ENCODE measurements around the gene SCUBE1.

The SCUBE1 gene

DNA sequence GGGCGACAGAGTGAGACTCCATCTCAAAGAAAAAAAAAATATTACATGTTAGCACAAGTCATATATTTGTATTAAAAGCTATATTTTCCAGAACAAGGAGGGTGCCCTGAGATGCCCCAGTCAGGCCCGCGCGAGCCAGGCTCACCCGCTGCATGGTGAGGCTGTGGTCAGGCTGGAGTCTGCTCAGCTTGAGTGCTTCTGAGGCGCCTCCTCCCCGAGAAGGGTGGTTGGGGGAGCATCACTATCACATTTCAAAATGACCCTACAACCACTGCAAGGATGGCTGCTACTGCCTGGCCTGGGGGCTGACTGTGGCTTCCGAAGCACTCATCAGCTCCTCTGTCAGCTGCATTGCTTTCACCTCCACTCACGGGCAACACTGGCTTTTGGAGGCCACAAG, 77.1 kb downstream of the SCUBE1 start:
- no peaks in the 10 kb centered on the region for H3K4me1 ChIP-seq (ENCODE audit: insufficient read depth, low read length, severe bottlenecking)
- H3K79me2 ChIP-seq (ENCODE audit: insufficient read depth, low read length), result no peaks in the 10 kb centered on the region
- no peaks in the 10 kb centered on the region for H3F3A ChIP-seq (ENCODE audit: insufficient read depth, low read length)
- no peak overlapping the region for H3K4me3 ChIP-seq (ENCODE audit: low read depth, low read length, poor library complexity, severe bottlenecking)
- no peak overlapping the region for H2AFZ ChIP-seq (ENCODE audit: low read length)
- no peak overlapping the region for H3K27ac ChIP-seq (ENCODE audit: low read depth, low read length, poor library complexity, severe bottlenecking)
- no peak overlapping the region for H3K4me2 ChIP-seq (ENCODE audit: low read length)
- H4K20me1 ChIP-seq (ENCODE audit: insufficient read depth, low read length), result no peaks in the 10 kb centered on the region
- H3K9me3 ChIP-seq (ENCODE audit: low read length), result no peaks in the 10 kb centered on the region
- no peaks in the 10 kb centered on the region for H3K9me2 ChIP-seq (ENCODE audit: low read depth, low read length)
- H3K27me3 ChIP-seq (ENCODE audit: insufficient read depth, low read length), result no peaks in the 10 kb centered on the region; the same call in 1 of the 2 replicates
- no peaks in the 10 kb centered on the region for H3K36me3 ChIP-seq (ENCODE audit: insufficient read depth, low read length)
- TF ChIP-seq, protein P1, sequence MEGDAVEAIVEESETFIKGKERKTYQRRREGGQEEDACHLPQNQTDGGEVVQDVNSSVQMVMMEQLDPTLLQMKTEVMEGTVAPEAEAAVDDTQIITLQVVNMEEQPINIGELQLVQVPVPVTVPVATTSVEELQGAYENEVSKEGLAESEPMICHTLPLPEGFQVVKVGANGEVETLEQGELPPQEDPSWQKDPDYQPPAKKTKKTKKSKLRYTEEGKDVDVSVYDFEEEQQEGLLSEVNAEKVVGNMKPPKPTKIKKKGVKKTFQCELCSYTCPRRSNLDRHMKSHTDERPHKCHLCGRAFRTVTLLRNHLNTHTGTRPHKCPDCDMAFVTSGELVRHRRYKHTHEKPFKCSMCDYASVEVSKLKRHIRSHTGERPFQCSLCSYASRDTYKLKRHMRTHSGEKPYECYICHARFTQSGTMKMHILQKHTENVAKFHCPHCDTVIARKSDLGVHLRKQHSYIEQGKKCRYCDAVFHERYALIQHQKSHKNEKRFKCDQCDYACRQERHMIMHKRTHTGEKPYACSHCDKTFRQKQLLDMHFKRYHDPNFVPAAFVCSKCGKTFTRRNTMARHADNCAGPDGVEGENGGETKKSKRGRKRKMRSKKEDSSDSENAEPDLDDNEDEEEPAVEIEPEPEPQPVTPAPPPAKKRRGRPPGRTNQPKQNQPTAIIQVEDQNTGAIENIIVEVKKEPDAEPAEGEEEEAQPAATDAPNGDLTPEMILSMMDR (IDR thresholded peaks at IDR 0.05; ENCODE audit: low read length), result no peak
- TF ChIP-seq EZH2 (IDR thresholded peaks at IDR 0.05; ENCODE audit: borderline replicate concordance, low read length), result no peak
- no peak overlapping the region for H3K9ac ChIP-seq (ENCODE audit: low read length)

DNA sequence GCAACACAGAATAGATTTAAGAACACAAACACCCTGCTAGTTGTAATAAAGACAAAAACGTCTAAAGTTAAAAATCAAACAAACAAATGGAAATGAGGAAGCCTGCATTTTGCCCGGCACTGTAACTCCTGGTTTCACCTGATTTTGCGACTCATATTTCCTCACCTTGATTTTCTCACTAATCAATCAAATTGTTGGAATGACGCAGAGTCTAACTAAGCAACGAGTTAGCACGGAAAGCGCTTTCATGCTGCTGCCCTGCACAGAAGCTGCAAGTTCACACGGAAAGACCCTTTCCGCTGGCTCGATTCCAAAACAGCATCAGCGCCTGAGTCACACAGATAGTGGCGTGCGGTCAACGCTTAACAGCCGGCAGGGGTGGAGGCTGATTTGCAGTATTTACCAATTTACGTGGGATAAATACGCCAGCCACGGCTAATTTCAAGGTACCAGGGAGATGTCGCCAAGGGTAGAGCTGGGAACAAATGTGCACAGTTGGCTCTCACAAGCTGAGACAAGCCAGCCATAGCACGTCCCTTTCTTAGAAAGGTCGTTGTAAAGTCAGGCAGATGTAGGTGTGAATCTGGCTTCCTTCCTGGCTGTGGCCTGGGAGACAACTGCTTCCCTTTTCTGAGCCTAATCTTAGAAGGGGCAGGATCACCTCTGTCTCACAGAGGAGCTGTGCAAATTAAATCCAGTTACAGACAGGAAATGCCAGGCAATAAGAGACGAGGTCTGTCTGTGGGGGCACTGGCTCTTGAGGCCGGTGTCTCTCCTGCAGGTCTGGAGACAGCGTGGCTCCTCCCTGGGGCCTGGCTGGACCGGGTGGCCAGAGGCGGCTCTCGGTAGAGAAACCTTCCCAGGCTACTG, 79.3 kb downstream of the SCUBE1 start:
- Histone ChIP-seq H3K27me3 (ENCODE audit: insufficient read depth, low read length) (no peaks in the 10 kb centered on the region; the same call in 1 of the 2 replicates), H4K20me1 (ENCODE audit: insufficient read depth, low read length) (no peaks in the 10 kb centered on the region), H3K36me3 (ENCODE audit: insufficient read depth, low read length) (no peaks in the 10 kb centered on the region), H3F3A (ENCODE audit: insufficient read depth, low read length) (no peaks in the 10 kb centered on the region), H3K4me1 (ENCODE audit: insufficient read depth, low read length, severe bottlenecking) (no peaks in the 10 kb centered on the region), H3K9ac (ENCODE audit: low read length) (no peak overlapping the region), H3K4me3 (ENCODE audit: low read depth, low read length, poor library complexity, severe bottlenecking) (no peak overlapping the region), H3K79me2 (ENCODE audit: insufficient read depth, low read length) (no peaks in the 10 kb centered on the region), H3K4me2 (ENCODE audit: low read length) (no peak overlapping the region), H3K9me2 (ENCODE audit: low read depth, low read length) (no peaks in the 10 kb centered on the region), H3K27ac (ENCODE audit: low read depth, low read length, poor library complexity, severe bottlenecking) (no peak overlapping the region), H2AFZ (ENCODE audit: low read length) (no peak overlapping the region), H3K9me3 (ENCODE audit: low read length) (no peaks in the 10 kb centered on the region)
- TF ChIP-seq, protein P1 (IDR thresholded peaks at IDR 0.05; ENCODE audit: low read length), result no peak
- TF ChIP-seq EZH2 (IDR thresholded peaks at IDR 0.05; ENCODE audit: borderline replicate concordance, low read length), result no peak

DNA sequence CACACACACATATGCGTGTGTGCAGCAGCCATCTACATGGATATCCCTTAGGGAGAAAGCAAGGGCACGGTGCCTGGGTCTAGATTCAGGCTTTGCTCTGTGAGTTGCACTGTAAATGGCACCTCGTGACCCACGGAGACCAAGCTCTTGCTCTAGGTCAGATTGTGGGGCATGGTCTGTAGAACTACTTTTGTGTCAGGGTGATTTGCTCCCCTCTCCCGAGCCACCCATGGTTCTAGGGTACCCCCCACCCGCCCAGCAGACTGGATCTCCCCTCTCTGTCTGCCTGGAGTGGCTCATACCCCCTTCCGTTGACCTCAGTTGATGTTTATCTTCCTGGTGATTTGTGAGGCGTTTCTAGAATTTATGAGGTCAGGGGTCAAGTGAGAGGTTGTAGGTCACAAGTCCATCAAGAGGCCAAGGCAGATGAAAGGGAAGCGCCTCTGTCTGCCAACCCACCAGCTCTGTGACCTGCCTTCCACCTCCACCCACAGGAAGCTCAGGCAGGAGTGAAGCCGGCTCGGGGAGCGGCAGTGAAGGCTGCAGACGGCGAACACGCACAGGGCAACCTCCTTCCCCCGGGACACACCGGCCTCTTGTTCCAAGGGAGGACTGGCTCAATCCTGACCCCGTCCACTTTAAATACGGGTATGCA, 80.1 kb downstream of the SCUBE1 start:
- Histone ChIP-seq H3K27ac (ENCODE audit: low read depth, low read length, poor library complexity, severe bottlenecking) (no peak overlapping the region), H3K4me1 (ENCODE audit: insufficient read depth, low read length, severe bottlenecking) (no peaks in the 10 kb centered on the region), H3K27me3 (ENCODE audit: insufficient read depth, low read length) (no peaks in the 10 kb centered on the region; the same call in 1 of the 2 replicates), H3F3A (ENCODE audit: insufficient read depth, low read length) (no peaks in the 10 kb centered on the region), H3K9me3 (ENCODE audit: low read length) (no peaks in the 10 kb centered on the region), H3K9ac (ENCODE audit: low read length) (no peak overlapping the region), H3K9me2 (ENCODE audit: low read depth, low read length) (no peaks in the 10 kb centered on the region), H3K4me3 (ENCODE audit: low read depth, low read length, poor library complexity, severe bottlenecking) (no peak overlapping the region), H3K36me3 (ENCODE audit: insufficient read depth, low read length) (no peaks in the 10 kb centered on the region), H3K79me2 (ENCODE audit: insufficient read depth, low read length) (no peaks in the 10 kb centered on the region), H2AFZ (ENCODE audit: low read length) (no peak overlapping the region), H4K20me1 (ENCODE audit: insufficient read depth, low read length) (no peaks in the 10 kb centered on the region), H3K4me2 (ENCODE audit: low read length) (no peak overlapping the region)
- TF ChIP-seq, protein P1 (IDR thresholded peaks at IDR 0.05; ENCODE audit: low read length), result no peak
- no peak for TF ChIP-seq EZH2 (IDR thresholded peaks at IDR 0.05; ENCODE audit: borderline replicate concordance, low read length)

All from OCI-LY1 (cell line).